Measurements from ENCODE around the gene HAND2.

HAND2 gene

GRCh38 chr4:173492315-173492714 is 37.7 kb downstream of the HAND2 start:
- H3K27ac Mint-ChIP-seq = no peak overlapping the region
- H3K27me3 Mint-ChIP-seq = peaks cover 20% of the 10 kb centered on the region
- no peaks in the 10 kb centered on the region for H3K36me3 Mint-ChIP-seq
- DNase-seq (ENCODE audit: low spot score in 2 of 2) (no peak), ATAC-seq (ENCODE audit: low read depth) (no peak)
- H3K9me3 Mint-ChIP-seq = no peaks in the 10 kb centered on the region
- H3K4me3 Mint-ChIP-seq = no peak overlapping the region
- peaks cover 10% of the 10 kb centered on the region for H3K4me1 Mint-ChIP-seq

- no peaks in the 10 kb centered on the region for H3K9me3 Mint-ChIP-seq
Measured at GRCh38 chr4:173490817-173491528, 39.1 kb downstream of the HAND2 start.

GRCh38 chr4:173490256-173490655 is 39.8 kb downstream of the HAND2 start:
- Mint-ChIP-seq H3K4me1 (peaks cover 5% of the 10 kb centered on the region), H3K27ac (no peak overlapping the region), H3K9me3 (no peaks in the 10 kb centered on the region), H3K27me3 (peaks cover 15% of the 10 kb centered on the region), H3K4me3 (no peak overlapping the region), H3K36me3 (no peaks in the 10 kb centered on the region)
- DNase-seq (ENCODE audit: low spot score in 2 of 2) (no peak), ATAC-seq (ENCODE audit: low read depth) (no peak)

More at GRCh38 chr4:173490817-173491528, 39.1 kb downstream of the HAND2 start:
- DNase-seq (ENCODE audit: low spot score in 2 of 2) = no peak
- Mint-ChIP-seq H3K4me1 (peaks cover 5% of the 10 kb centered on the region), H3K4me3 (no peak overlapping the region), H3K36me3 (no peaks in the 10 kb centered on the region), H3K27me3 (peaks cover 18% of the 10 kb centered on the region), H3K27ac (no peak overlapping the region)
- no peak for ATAC-seq (ENCODE audit: low read depth)

GRCh38 chr4:173489514-173489913 is 40.5 kb downstream of the HAND2 start:
- DNase-seq (ENCODE audit: low spot score in 2 of 2) (no peak), ATAC-seq (ENCODE audit: low read depth) (no peak)
- peaks cover 5% of the 10 kb centered on the region for H3K4me1 Mint-ChIP-seq
- H3K27ac Mint-ChIP-seq = no peak overlapping the region
- no peaks in the 10 kb centered on the region for H3K9me3 Mint-ChIP-seq
- H3K4me3 Mint-ChIP-seq = no peak overlapping the region
- H3K36me3 Mint-ChIP-seq = no peaks in the 10 kb centered on the region
- peaks cover 15% of the 10 kb centered on the region for H3K27me3 Mint-ChIP-seq

GRCh38 chr4:173488656-173489055 is 41.4 kb downstream of the HAND2 start:
- no peaks in the 10 kb centered on the region for H3K36me3 Mint-ChIP-seq
- H3K4me1 Mint-ChIP-seq = no peaks in the 10 kb centered on the region
- no peak overlapping the region for H3K27ac Mint-ChIP-seq
- ATAC-seq (ENCODE audit: low read depth) (no peak), DNase-seq (ENCODE audit: low spot score in 2 of 2) (no peak)
- H3K9me3 Mint-ChIP-seq = no peaks in the 10 kb centered on the region
- no peak overlapping the region for H3K4me3 Mint-ChIP-seq
- peaks cover 11% of the 10 kb centered on the region for H3K27me3 Mint-ChIP-seq

- no peaks in the 10 kb centered on the region for H3K36me3 Mint-ChIP-seq
- H3K27me3 Mint-ChIP-seq = peaks cover 8% of the 10 kb centered on the region
- no peak overlapping the region for H3K27ac Mint-ChIP-seq
- no peak for DNase-seq (ENCODE audit: low spot score in 2 of 2)
- no peak for ATAC-seq (ENCODE audit: low read depth)
- H3K9me3 Mint-ChIP-seq = no peaks in the 10 kb centered on the region
- H3K4me3 Mint-ChIP-seq = no peak overlapping the region
- no peaks in the 10 kb centered on the region for H3K4me1 Mint-ChIP-seq
Measured at GRCh38 chr4:173488074-173488473, 42.0 kb downstream of the HAND2 start.

- H3K9me3 Mint-ChIP-seq = no peaks in the 10 kb centered on the region
- H3K27me3 Mint-ChIP-seq = peaks cover 2% of the 10 kb centered on the region
- no peaks in the 10 kb centered on the region for H3K36me3 Mint-ChIP-seq
- no peak for ATAC-seq (ENCODE audit: low read depth)
- DNase-seq (ENCODE audit: low spot score in 2 of 2) = no peak
- H3K27ac Mint-ChIP-seq = no peak overlapping the region
- H3K4me1 Mint-ChIP-seq = no peaks in the 10 kb centered on the region
- H3K4me3 Mint-ChIP-seq = no peak overlapping the region
Measured at GRCh38 chr4:173486714-173487392, 43.2 kb downstream of the HAND2 start.

GRCh38 chr4:173485164-173485563 is 44.9 kb downstream of the HAND2 start:
- Mint-ChIP-seq H3K4me3 (no peak overlapping the region), H3K9me3 (no peaks in the 10 kb centered on the region)

GRCh38 chr4:173482330-173482931 is 47.6 kb downstream of the HAND2 start:
- Mint-ChIP-seq H3K27me3 (peaks cover 2% of the 10 kb centered on the region), H3K4me3 (no peak overlapping the region), H3K9me3 (peaks cover 2% of the 10 kb centered on the region), H3K36me3 (no peaks in the 10 kb centered on the region), H3K27ac (no peak overlapping the region), H3K4me1 (no peaks in the 10 kb centered on the region)
- ATAC-seq (ENCODE audit: low read depth) = no peak
- no peak for DNase-seq (ENCODE audit: low spot score in 2 of 2)

More at GRCh38 chr4:173485164-173485563, 44.9 kb downstream of the HAND2 start:
- no peak overlapping the region for H3K27ac Mint-ChIP-seq
- no peaks in the 10 kb centered on the region for H3K36me3 Mint-ChIP-seq
- ATAC-seq (ENCODE audit: low read depth) (no peak), DNase-seq (ENCODE audit: low spot score in 2 of 2) (no peak)
- no peaks in the 10 kb centered on the region for H3K27me3 Mint-ChIP-seq
- H3K4me1 Mint-ChIP-seq = no peaks in the 10 kb centered on the region

GRCh38 chr4:173478913-173479283 is 51.1 kb downstream of the HAND2 start:
- no peak for ATAC-seq (ENCODE audit: low read depth)
- Mint-ChIP-seq H3K27ac (no peak overlapping the region), H3K27me3 (peaks cover 2% of the 10 kb centered on the region), H3K9me3 (peaks cover 2% of the 10 kb centered on the region), H3K36me3 (no peaks in the 10 kb centered on the region), H3K4me1 (no peaks in the 10 kb centered on the region), H3K4me3 (no peak overlapping the region)
- no peak for DNase-seq (ENCODE audit: low spot score in 2 of 2)

- H3K9me3 Mint-ChIP-seq = peaks cover 2% of the 10 kb centered on the region
- no peaks in the 10 kb centered on the region for H3K4me1 Mint-ChIP-seq
- no peak overlapping the region for H3K27ac Mint-ChIP-seq
- DNase-seq (ENCODE audit: low spot score in 2 of 2) (no peak), ATAC-seq (ENCODE audit: low read depth) (no peak)
- no peaks in the 10 kb centered on the region for H3K36me3 Mint-ChIP-seq
- peaks cover 2% of the 10 kb centered on the region for H3K27me3 Mint-ChIP-seq
- H3K4me3 Mint-ChIP-seq = no peak overlapping the region
Measured at GRCh38 chr4:173478201-173478912, 51.7 kb downstream of the HAND2 start.

GRCh38 chr4:173477016-173477415 is 53.0 kb downstream of the HAND2 start:
- DNase-seq (ENCODE audit: low spot score in 2 of 2) = no peak
- no peak overlapping the region for H3K27ac Mint-ChIP-seq
- no peaks in the 10 kb centered on the region for H3K36me3 Mint-ChIP-seq
- H3K9me3 Mint-ChIP-seq = peaks cover 2% of the 10 kb centered on the region
- H3K4me1 Mint-ChIP-seq = no peaks in the 10 kb centered on the region
- H3K27me3 Mint-ChIP-seq = peaks cover 2% of the 10 kb centered on the region
- H3K4me3 Mint-ChIP-seq = no peak overlapping the region
- ATAC-seq (ENCODE audit: low read depth) = no peak
